H9 (cell line): ENCODE measurements around the gene ITPKA. TPM values are rescaled to one million over a fixed set of nuclear protein-coding genes. Genes with fewer than 3 reads are reported as not detected.

Experiments
- DNase-seq: peaks from one replicate; pipeline ENCODE4 v3.0.0-alpha.2; 2017
- H2AFZ ChIP-seq: one replicate; pipeline ENCODE4 v1.6.1; 2013; ENCODE audit warnings: mild to moderate bottlenecking, low read length, control low read depth, moderate library complexity
- H2AK5ac ChIP-seq: 2 replicates; pipeline ENCODE4 v1.6.1; 2013; ENCODE audit warnings: low read length, control low read depth, mixed read lengths; ENCODE audit not compliant: insufficient read length
- H2BK120ac ChIP-seq: one replicate; pipeline ENCODE4 v1.6.1; 2013; ENCODE audit warnings: low read depth, mild to moderate bottlenecking, low read length, control low read depth, inconsistent platforms; ENCODE audit not compliant: poor library complexity, severe bottlenecking
- H2BK12ac ChIP-seq: 2 replicates; pipeline ENCODE4 v1.6.1; 2013; ENCODE audit warnings: low read length, control low read depth, mixed read lengths, low read depth; ENCODE audit not compliant: insufficient read length
- H2BK15ac ChIP-seq: 2 replicates; pipeline ENCODE4 v1.6.1; 2013; ENCODE audit warnings: low read depth, low read length, control low read depth
- H2BK20ac ChIP-seq: one replicate; pipeline ENCODE4 v1.6.1; 2013; ENCODE audit warnings: low read depth, mild to moderate bottlenecking, low read length, control low read depth, inconsistent platforms; ENCODE audit not compliant: poor library complexity, severe bottlenecking
- H2BK5ac ChIP-seq: 2 replicates; pipeline ENCODE4 v1.6.1; 2013; ENCODE audit warnings: low read length, control low read depth, mixed read lengths; ENCODE audit not compliant: insufficient read length
- H3K14ac ChIP-seq: 2 replicates; pipeline ENCODE4 v1.6.1; 2013; ENCODE audit warnings: low read length, control low read depth; ENCODE audit not compliant: insufficient read depth
- H3K18ac ChIP-seq: 2 replicates; pipeline ENCODE4 v1.6.1; 2013; ENCODE audit warnings: low read depth, mild to moderate bottlenecking, mixed read lengths, low read length, control low read depth; ENCODE audit not compliant: insufficient read length
- H3K23ac ChIP-seq: 2 replicates; pipeline ENCODE4 v1.6.1; 2013; ENCODE audit warnings: low read length, control low read depth, mixed read lengths, low read depth; ENCODE audit not compliant: insufficient read length
- H3K23me2 ChIP-seq: 2 replicates; pipeline ENCODE4 v1.6.1; 2013; ENCODE audit warnings: low read depth, mild to moderate bottlenecking, mixed read lengths, low read length, control low read depth; ENCODE audit not compliant: insufficient read length, poor library complexity, severe bottlenecking
- H3K27ac ChIP-seq: 2 replicates; pipeline ENCODE4 v1.5.1; 2013; ENCODE audit warnings: low read length, control low read depth, mixed read lengths, low read depth; ENCODE audit not compliant: insufficient read length
- H3K27me3 ChIP-seq: 2 replicates; pipeline ENCODE4 v1.6.1; 2013; ENCODE audit warnings: low read length, control low read depth, inconsistent platforms; ENCODE audit not compliant: insufficient read depth
- H3K4ac ChIP-seq: 2 replicates; pipeline ENCODE4 v1.6.1; 2013; ENCODE audit warnings: low read depth, mild to moderate bottlenecking, control low read depth, inconsistent platforms, low read length, moderate library complexity
- H3K4me1 ChIP-seq: 2 replicates; pipeline ENCODE4 v1.6.1; 2013; ENCODE audit warnings: low read length, control low read depth, inconsistent platforms; ENCODE audit not compliant: insufficient read depth
- H3K4me2 ChIP-seq: 2 replicates; pipeline ENCODE4 v1.6.1; 2013; ENCODE audit warnings: low read length, control low read depth, mixed read lengths; ENCODE audit not compliant: insufficient read length, insufficient read depth
- H3K56ac ChIP-seq: 2 replicates; pipeline ENCODE4 v1.6.1; 2013; ENCODE audit warnings: low read depth, mild to moderate bottlenecking, mixed read lengths, low read length, control low read depth; ENCODE audit not compliant: insufficient read length
- H3K79me1 ChIP-seq: 2 replicates; pipeline ENCODE4 v1.6.1; 2013; ENCODE audit warnings: low read depth, mild to moderate bottlenecking, moderate library complexity, low read length, control low read depth, inconsistent platforms; ENCODE audit not compliant: insufficient read depth, poor library complexity, severe bottlenecking
- H3K79me2 ChIP-seq: 2 replicates; pipeline ENCODE4 v1.6.1; 2013; ENCODE audit warnings: low read length, control low read depth, inconsistent platforms; ENCODE audit not compliant: insufficient read depth
- H3K9ac ChIP-seq: 2 replicates; pipeline ENCODE4 v1.6.1; 2013; ENCODE audit warnings: low read length, control low read depth, mixed read lengths; ENCODE audit not compliant: insufficient read length; ENCODE audit errors: extremely low read depth
- H3K9me3 ChIP-seq: one replicate; pipeline ENCODE4 v1.6.1; 2013; ENCODE audit warnings: low read depth, low read length, inconsistent platforms; ENCODE audit not compliant: control insufficient read depth
- H3T11ph ChIP-seq: one replicate; pipeline ENCODE4 v1.6.1; 2013; ENCODE audit warnings: mild to moderate bottlenecking, low read length, control low read depth, inconsistent platforms
- H4K20me1 ChIP-seq: one replicate; pipeline ENCODE4 v1.6.1; 2013; ENCODE audit not compliant: control insufficient read depth, insufficient read length, insufficient read depth
- H4K5ac ChIP-seq: 2 replicates; pipeline ENCODE4 v1.6.1; 2013; ENCODE audit warnings: low read depth, mild to moderate bottlenecking, mixed read lengths, low read length, control low read depth; ENCODE audit not compliant: insufficient read length
- H4K8ac ChIP-seq: replicated peaks from 2 replicates; pipeline ENCODE4 v1.6.1; 2013; ENCODE audit warnings: low read length, control low read depth, mixed read lengths, low read depth; ENCODE audit not compliant: insufficient read length
- H4K91ac ChIP-seq: 2 replicates; pipeline ENCODE4 v1.6.1; 2013; ENCODE audit warnings: low read depth, mild to moderate bottlenecking, moderate library complexity, mixed read lengths, low read length, control low read depth; ENCODE audit not compliant: insufficient read length
- H3K27ac Mint-ChIP-seq, 3 experiments: 2 replicates in 2 of 3; 3 replicates in 1 of 3; pipeline ENCODE4 v1.8.0; 2020 to 2021; ENCODE audit warnings: mixed read lengths in 3 of 3, mild to moderate bottlenecking in 1 of 3, moderate library complexity in 1 of 3
- H3K27me3 Mint-ChIP-seq: 2 replicates; pipeline ENCODE4 v1.8.0; 2021; ENCODE audit warnings: low read depth, mild to moderate bottlenecking, moderate library complexity, mixed read lengths
- H3K36me3 Mint-ChIP-seq, 3 experiments: 2 replicates in 2 of 3; 3 replicates in 1 of 3; pipeline ENCODE4 v1.8.0; 2020 to 2021; ENCODE audit warnings: low read depth in 3 of 3, mixed read lengths in 3 of 3; ENCODE audit not compliant: insufficient read depth in 1 of 3
- H3K4me1 Mint-ChIP-seq, 2 experiments: 2 replicates each; pipeline ENCODE4 v1.8.0; 2020; ENCODE audit warnings: mixed read lengths in 2 of 2
- H3K4me3 Mint-ChIP-seq, 2 experiments: 2 replicates in 1 of 2; 3 replicates in 1 of 2; pipeline ENCODE4 v1.8.0; 2020 to 2021; ENCODE audit warnings: mild to moderate bottlenecking in 2 of 2, mixed read lengths in 2 of 2, moderate library complexity in 1 of 2
- H3K9me3 Mint-ChIP-seq, 2 experiments: 2 replicates in 1 of 2; 3 replicates in 1 of 2; pipeline ENCODE4 v1.8.0; 2020; ENCODE audit warnings: mild to moderate bottlenecking in 2 of 2, mixed read lengths in 2 of 2, moderate library complexity in 1 of 2
- WGBS: extraction: QIAGEN DNeasy Blood & Tissue Kit; methylation state at CpG from one replicate; pipeline ENCODE4 v1.1.7; 2013; ENCODE audit warnings: missing lambda C conversion rate, low lambda C conversion rate, mixed read lengths; ENCODE audit not compliant: insufficient read length; ENCODE audit errors: extremely low coverage; 5-methylcytosine and 5-hydroxymethylcytosine counted together
- total RNA-seq: library from RNA; stranded (reverse); gene quantifications from 2 replicates; pipeline ENCODE4 v1.2.1, GENCODE V29; 2021
- TF ChIP-seq, protein P1 (sequence below): fragments of 200-600 bp; sonication (generic); conservative IDR thresholded peaks from 3 replicates; pipeline ENCODE4 v1.8.0; 2021; ENCODE audit warnings: antibody characterized with exemption, mild to moderate bottlenecking

ITPKA gene
- total RNA-seq, 1 experiment from 2014 or later, result 0.77 TPM

DNA sequence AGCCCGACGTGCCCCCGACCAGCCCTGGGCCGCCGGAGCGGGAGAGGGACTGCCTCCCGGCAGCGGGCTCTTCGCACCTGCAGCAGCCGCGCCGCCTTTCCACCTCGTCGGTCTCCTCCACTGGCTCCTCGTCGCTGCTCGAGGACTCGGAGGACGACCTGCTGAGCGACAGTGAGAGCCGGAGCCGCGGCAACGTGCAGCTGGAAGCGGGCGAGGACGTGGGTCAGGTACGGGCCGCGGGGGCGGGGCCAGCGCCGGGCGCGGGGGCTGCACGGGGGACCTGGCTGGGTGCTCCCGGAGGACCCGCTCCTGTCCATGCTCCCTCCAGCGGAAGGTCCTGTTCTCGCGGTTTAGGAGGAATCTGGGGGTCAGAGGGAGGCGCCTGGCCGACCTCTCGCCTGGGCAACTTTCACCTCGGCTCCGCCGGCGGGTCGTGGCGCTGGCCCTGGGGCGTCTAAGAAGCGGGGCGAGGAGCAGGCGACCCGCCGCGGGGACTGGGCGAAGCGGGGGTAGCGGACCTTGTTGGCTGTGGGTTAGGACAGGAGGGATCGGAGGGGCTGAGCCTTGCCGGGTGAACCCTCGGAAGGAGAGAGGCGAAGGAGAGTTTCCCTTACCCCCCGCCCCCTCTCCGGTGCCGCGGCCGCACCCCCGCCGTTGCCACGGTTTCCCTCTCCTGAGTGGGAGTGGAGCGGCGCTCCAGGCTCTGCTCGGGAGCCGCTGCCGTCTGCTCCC, 682 bp downstream of the ITPKA start:
- Histone ChIP-seq H4K5ac (no peak overlapping the region), H2BK15ac (no peak overlapping the region), H3K4me2 (peak overlapping the region; percentile 50), H3T11ph (no peak overlapping the region), H3K18ac (no peak overlapping the region), H3K14ac (no peak overlapping the region; the same call in 1 of the 2 replicates), H2BK5ac (no peak overlapping the region), H2AFZ (no peak overlapping the region), H3K79me2 (no peaks in the 10 kb centered on the region), H3K56ac (no peak overlapping the region), H2AK5ac (no peak overlapping the region), H4K91ac (no peak overlapping the region), H3K9me3 (no peaks in the 10 kb centered on the region), H3K23ac (no peak overlapping the region), H3K4ac (no peak overlapping the region), H2BK12ac (no peak overlapping the region), H3K4me1 (no peaks in the 10 kb centered on the region), H3K9ac (no peak overlapping the region), H3K23me2 (peaks cover 25% of the 10 kb centered on the region), H2BK20ac (no peak overlapping the region), H4K8ac (no peak overlapping the region), H3K27me3 (peaks cover 69% of the 10 kb centered on the region), H4K20me1 (no peaks in the 10 kb centered on the region), H2BK120ac (no peak overlapping the region), H3K79me1 (no peaks in the 10 kb centered on the region), H3K27ac (no peak overlapping the region)
- WGBS, result no CpG with 5 or more reads among the region's 77 CpGs
- peak; percentile 76 for DNase-seq
- Mint-ChIP-seq H3K27ac (no peak overlapping the region; a peak in 1 of 7 replicates), H3K36me3 (no peaks in the 10 kb centered on the region; a peak in 1 of 7 replicates), H3K27me3 (peaks cover 86% of the 10 kb centered on the region), H3K4me3 (peak overlapping the region; percentile 42 to 74; a peak in 4 of 5 replicates), H3K4me1 (peaks cover 8 to 18% of the 10 kb centered on the region in 2 experiments), H3K9me3 (no peaks in the 10 kb centered on the region; a peak in 2 of 5 replicates)
- TF ChIP-seq, protein P1, sequence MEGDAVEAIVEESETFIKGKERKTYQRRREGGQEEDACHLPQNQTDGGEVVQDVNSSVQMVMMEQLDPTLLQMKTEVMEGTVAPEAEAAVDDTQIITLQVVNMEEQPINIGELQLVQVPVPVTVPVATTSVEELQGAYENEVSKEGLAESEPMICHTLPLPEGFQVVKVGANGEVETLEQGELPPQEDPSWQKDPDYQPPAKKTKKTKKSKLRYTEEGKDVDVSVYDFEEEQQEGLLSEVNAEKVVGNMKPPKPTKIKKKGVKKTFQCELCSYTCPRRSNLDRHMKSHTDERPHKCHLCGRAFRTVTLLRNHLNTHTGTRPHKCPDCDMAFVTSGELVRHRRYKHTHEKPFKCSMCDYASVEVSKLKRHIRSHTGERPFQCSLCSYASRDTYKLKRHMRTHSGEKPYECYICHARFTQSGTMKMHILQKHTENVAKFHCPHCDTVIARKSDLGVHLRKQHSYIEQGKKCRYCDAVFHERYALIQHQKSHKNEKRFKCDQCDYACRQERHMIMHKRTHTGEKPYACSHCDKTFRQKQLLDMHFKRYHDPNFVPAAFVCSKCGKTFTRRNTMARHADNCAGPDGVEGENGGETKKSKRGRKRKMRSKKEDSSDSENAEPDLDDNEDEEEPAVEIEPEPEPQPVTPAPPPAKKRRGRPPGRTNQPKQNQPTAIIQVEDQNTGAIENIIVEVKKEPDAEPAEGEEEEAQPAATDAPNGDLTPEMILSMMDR, result peak; percentile 36; the same call in 1 of the 3 replicates
